K562 (cell line): ENCODE results near the gene FOXK2. TPM values are rescaled to one million over a fixed set of nuclear protein-coding genes. Genes with fewer than 3 reads are reported as not detected.

Experiments
- HMG20B ChIP-seq: fragments of 250-450 bp; sonication (Bioruptor Pico); IDR thresholded peaks from 2 replicates; pipeline ENCODE4 v1.5.0; 2021; ENCODE audit warnings: mild to moderate bottlenecking
- SMARCB1 ChIP-seq: IDR thresholded peaks from 2 replicates; pipeline ENCODE4 v1.6.1; 2011; ENCODE audit warnings: improper control_type of control experiment, low read depth; ENCODE audit not compliant: insufficient read length
- ZNF263 ChIP-seq: sonication (generic); formaldehyde crosslinking; IDR thresholded peaks from 2 replicates; pipeline ENCODE4 v1.8.0; 2022; ENCODE audit warnings: mild to moderate bottlenecking, missing genetic modification reagents, borderline replicate concordance
- ZNF444 ChIP-seq: fragments of 250-450 bp; sonication (Bioruptor Pico); IDR thresholded peaks from 2 replicates; pipeline ENCODE4 v1.4.0; 2020; ENCODE audit warnings: mild to moderate bottlenecking, moderate library complexity
- polyA plus RNA-seq, 8 experiments: library from polyadenylated mRNA; depleted of rRNA in 4 of 8; stranded (reverse) in 5 of 8; unstranded in 3 of 8; fragments of >200 nt; fragmentation: Nextera tagmentation in 2 of 8; fragmentation: Illumina TruSeq in 1 of 8; extraction: Ambion mirVana in 2 of 8; extraction: Trizol in 1 of 8; gene quantifications; 2 replicates each; pipeline versions ENCODE4 v1.2.1 to v1.2.3, GENCODE V29; 2011 to 2014; ENCODE audit warnings: inconsistent platforms in 1 of 8, missing spikeins in 1 of 8
- total RNA-seq, 7 experiments: library from RNA; depleted of rRNA in 6 of 7; stranded (reverse); fragments of >200 nt in 6 of 7; fragmentation: Illumina TruSeq in 2 of 7; extraction: Trizol in 2 of 7; gene quantifications; 2 replicates each; pipeline versions ENCODE4 v1.2.1 to v1.2.3, GENCODE V29; 2011 to 2021; ENCODE audit warnings: low replicate concordance in 1 of 7
- TF ChIP-seq, protein P1 (sequence below): fragments of 450-650 bp; IDR thresholded peaks from 2 replicates; pipeline ENCODE4 v1.6.1; 2014; ENCODE audit warnings: low read depth, mild to moderate bottlenecking, moderate library complexity, borderline replicate concordance
- TF ChIP-seq, protein P2 (sequence below): sonication (generic); formaldehyde crosslinking; IDR thresholded peaks from 2 replicates; pipeline ENCODE4 v1.9.0; 2022; ENCODE audit warnings: mild to moderate bottlenecking, missing genetic modification reagents
- TF ChIP-seq, protein P3 (sequence below), 2 experiments: IDR thresholded peaks; 2 replicates each; pipeline ENCODE4 v1.6.1; 2011; ENCODE audit warnings: borderline replicate concordance in 1 of 2, control low read depth in 1 of 2, low read depth in 1 of 2, low read length in 1 of 2, mild to moderate bottlenecking in 1 of 2, mixed read lengths in 1 of 2, moderate library complexity in 1 of 2; ENCODE audit not compliant: insufficient read depth in 1 of 2, insufficient read length in 1 of 2, poor library complexity in 1 of 2, severe bottlenecking in 1 of 2; ENCODE audit errors: extremely low read depth in 1 of 2
- TF ChIP-seq, protein P4 (sequence below), 3 experiments: fragments of 200-800 bp in 1 of 3; fragments of 250-450 bp in 1 of 3; fragments of 450-650 bp in 1 of 3; sonication (Bioruptor Pico) in 1 of 3; sonication (Bioruptor generic) in 1 of 3; formaldehyde crosslinking in 1 of 3; IDR thresholded peaks; 2 replicates each; pipeline versions ENCODE4 v1.6.1 to v1.8.0; 2016 to 2022; ENCODE audit warnings: mild to moderate bottlenecking in 2 of 3, missing genetic modification characterization in 2 of 3, missing compliant biosample characterization in 1 of 3, moderate library complexity in 1 of 3
- TF ChIP-seq, protein P5 (sequence below): fragments of 250-450 bp; sonication (Bioruptor Pico); IDR thresholded peaks from 2 replicates; pipeline ENCODE4 v1.5.0; 2021
- TF ChIP-seq, protein P6 (sequence below): fragments of 450-650 bp; IDR thresholded peaks from 2 replicates; pipeline ENCODE4 v1.6.1; 2016; ENCODE audit warnings: missing biosample characterization, missing genetic modification characterization

FOXK2 gene
- total and polyA plus RNA-seq, 9 of the 15 experiments (the other 6 are each of a cell fraction or from before 2014, with no cell fraction given): 3.0 to 86.0 (median 44.1) TPM

DNA sequence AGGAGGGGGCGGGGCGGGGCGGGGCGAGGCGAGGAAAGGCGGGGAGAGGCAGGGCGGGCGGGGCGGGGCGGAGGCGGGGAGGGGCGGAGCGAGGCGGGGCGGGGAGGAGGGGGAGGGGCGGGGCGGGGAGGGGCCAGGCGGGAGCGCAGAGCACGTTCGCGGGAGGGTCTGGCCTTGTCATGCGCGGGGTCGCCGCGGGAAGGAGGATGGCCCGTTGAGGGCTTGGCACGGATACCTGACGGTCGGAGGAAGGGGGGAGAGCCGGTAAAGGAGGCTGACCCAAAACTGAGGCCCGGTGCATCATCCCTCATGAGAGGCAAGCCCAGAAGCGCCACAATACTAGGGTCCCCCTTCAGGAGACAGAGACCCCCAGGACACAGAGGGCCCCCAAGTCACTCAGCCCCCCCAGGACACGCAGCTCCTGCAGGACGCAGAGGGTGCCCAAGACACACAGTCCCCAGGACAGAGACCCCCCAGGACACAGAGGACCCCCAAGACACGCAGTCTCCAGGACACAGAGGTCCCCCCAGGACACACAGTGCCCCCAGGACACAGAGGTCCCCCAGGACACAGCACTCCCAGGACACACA, 129.3 kb downstream of the FOXK2 start (continued):
- TF ChIP-seq SMARCB1 (no peak), ZNF263 (CRISPR knock-in tag) (peak; percentile 77), ZNF444 (CRISPR knock-in tag) (peak; percentile 61; the same call in 1 of the 2 replicates), HMG20B (CRISPR knock-in tag) (no peak)
- TF ChIP-seq, protein P1, sequence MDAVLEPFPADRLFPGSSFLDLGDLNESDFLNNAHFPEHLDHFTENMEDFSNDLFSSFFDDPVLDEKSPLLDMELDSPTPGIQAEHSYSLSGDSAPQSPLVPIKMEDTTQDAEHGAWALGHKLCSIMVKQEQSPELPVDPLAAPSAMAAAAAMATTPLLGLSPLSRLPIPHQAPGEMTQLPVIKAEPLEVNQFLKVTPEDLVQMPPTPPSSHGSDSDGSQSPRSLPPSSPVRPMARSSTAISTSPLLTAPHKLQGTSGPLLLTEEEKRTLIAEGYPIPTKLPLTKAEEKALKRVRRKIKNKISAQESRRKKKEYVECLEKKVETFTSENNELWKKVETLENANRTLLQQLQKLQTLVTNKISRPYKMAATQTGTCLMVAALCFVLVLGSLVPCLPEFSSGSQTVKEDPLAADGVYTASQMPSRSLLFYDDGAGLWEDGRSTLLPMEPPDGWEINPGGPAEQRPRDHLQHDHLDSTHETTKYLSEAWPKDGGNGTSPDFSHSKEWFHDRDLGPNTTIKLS: no peak
- TF ChIP-seq, protein P2, sequence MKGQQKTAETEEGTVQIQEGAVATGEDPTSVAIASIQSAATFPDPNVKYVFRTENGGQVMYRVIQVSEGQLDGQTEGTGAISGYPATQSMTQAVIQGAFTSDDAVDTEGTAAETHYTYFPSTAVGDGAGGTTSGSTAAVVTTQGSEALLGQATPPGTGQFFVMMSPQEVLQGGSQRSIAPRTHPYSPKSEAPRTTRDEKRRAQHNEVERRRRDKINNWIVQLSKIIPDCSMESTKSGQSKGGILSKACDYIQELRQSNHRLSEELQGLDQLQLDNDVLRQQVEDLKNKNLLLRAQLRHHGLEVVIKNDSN (CRISPR knock-in tag): no peak
- TF ChIP-seq, protein P3, sequence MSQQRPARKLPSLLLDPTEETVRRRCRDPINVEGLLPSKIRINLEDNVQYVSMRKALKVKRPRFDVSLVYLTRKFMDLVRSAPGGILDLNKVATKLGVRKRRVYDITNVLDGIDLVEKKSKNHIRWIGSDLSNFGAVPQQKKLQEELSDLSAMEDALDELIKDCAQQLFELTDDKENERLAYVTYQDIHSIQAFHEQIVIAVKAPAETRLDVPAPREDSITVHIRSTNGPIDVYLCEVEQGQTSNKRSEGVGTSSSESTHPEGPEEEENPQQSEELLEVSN (IDR thresholded peaks at IDR 0.05; ENCODE audit: borderline replicate concordance in 1 of 2, extremely low read depth in 1 of 2, insufficient read depth in 1 of 2, insufficient read length in 1 of 2, low read depth in 1 of 2, low read length in 1 of 2, poor library complexity in 1 of 2, severe bottlenecking in 1 of 2): peak in 1 of 2 experiments; percentile 14
- TF ChIP-seq, protein P4, sequence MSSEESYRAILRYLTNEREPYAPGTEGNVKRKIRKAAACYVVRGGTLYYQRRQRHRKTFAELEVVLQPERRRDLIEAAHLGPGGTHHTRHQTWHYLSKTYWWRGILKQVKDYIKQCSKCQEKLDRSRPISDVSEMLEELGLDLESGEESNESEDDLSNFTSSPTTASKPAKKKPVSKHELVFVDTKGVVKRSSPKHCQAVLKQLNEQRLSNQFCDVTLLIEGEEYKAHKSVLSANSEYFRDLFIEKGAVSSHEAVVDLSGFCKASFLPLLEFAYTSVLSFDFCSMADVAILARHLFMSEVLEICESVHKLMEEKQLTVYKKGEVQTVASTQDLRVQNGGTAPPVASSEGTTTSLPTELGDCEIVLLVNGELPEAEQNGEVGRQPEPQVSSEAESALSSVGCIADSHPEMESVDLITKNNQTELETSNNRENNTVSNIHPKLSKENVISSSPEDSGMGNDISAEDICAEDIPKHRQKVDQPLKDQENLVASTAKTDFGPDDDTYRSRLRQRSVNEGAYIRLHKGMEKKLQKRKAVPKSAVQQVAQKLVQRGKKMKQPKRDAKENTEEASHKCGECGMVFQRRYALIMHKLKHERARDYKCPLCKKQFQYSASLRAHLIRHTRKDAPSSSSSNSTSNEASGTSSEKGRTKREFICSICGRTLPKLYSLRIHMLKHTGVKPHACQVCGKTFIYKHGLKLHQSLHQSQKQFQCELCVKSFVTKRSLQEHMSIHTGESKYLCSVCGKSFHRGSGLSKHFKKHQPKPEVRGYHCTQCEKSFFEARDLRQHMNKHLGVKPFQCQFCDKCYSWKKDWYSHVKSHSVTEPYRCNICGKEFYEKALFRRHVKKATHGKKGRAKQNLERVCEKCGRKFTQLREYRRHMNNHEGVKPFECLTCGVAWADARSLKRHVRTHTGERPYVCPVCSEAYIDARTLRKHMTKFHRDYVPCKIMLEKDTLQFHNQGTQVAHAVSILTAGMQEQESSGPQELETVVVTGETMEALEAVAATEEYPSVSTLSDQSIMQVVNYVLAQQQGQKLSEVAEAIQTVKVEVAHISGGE (CRISPR knock-in tag; IDR thresholded peaks at IDR 0.05): no peak
- TF ChIP-seq, protein P5, sequence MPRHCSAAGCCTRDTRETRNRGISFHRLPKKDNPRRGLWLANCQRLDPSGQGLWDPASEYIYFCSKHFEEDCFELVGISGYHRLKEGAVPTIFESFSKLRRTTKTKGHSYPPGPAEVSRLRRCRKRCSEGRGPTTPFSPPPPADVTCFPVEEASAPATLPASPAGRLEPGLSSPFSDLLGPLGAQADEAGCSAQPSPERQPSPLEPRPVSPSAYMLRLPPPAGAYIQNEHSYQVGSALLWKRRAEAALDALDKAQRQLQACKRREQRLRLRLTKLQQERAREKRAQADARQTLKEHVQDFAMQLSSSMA (CRISPR knock-in tag): no peak
- TF ChIP-seq, protein P6, sequence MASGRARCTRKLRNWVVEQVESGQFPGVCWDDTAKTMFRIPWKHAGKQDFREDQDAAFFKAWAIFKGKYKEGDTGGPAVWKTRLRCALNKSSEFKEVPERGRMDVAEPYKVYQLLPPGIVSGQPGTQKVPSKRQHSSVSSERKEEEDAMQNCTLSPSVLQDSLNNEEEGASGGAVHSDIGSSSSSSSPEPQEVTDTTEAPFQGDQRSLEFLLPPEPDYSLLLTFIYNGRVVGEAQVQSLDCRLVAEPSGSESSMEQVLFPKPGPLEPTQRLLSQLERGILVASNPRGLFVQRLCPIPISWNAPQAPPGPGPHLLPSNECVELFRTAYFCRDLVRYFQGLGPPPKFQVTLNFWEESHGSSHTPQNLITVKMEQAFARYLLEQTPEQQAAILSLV: no peak
